ENCODE data around the gene SLC41A1.
"Not testable (repeated sequence)": the region's sequence is repeated elsewhere in the genome, so short reads cannot be mapped to it uniquely, and the experiment has no call there.

Gene SLC41A1

DNA sequence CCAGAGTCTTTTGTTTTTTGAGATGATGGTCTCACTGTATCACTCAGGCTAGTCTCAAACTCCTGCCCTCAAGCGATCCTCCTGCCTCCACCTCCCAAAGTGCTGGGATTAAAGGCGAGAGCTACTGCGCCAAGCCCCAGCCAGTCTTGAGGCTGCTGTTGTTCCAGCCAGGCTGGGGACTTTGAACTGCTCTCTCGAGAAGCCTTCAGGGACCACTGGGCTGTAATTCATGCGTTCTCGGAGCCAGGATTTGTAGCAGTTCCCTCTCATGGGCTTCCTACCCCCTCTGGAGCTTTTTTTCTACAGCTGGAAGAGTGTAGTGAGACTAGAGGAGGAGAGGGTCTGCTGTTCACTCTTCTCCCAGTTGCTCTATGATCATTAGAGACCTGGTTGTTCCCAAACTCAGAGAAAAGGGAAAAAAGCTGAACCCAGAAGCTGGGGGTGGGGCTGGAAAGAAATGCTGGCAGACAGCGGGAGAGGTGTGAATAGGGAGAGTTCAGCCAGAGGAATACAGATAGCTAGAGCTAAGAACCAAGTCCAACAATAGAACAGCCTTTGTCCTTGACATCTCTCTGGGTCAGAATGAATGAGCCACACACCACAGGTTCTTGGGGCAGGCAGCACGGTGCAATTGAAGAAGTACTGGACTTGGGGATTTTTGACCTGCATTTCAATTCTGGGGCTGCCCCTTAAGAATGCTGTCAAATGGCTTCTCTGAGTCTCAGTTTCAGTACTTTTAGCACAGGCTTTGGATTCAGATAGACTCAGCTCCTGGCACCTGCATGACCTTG lies 13.2 kb upstream of the SLC41A1 start:
- no peaks in the 10 kb centered on the region for H3K79me1 ChIP-seq (replicated peaks; ENCODE audit: low read length, poor library complexity, severe bottlenecking)
- H3K18ac ChIP-seq (ENCODE audit: low read depth in 1 of 2, low read length in 2 of 2): no peak overlapping the region
- H3K23ac ChIP-seq (ENCODE audit: low read length in 2 of 2): no peak overlapping the region
- H3K4ac ChIP-seq (ENCODE audit: low read depth in 1 of 2, low read length in 2 of 2): no peak overlapping the region
- no peak overlapping the region for H4K8ac ChIP-seq (ENCODE audit: low read length)
- no peak overlapping the region for H4K91ac ChIP-seq (ENCODE audit: low read length)
- H3K4me2 ChIP-seq (ENCODE audit: low read length, poor library complexity, severe bottlenecking): no peak overlapping the region
- H3K9me3 ChIP-seq (ENCODE audit: control insufficient read depth, low read length): no peaks in the 10 kb centered on the region
- H3K27ac ChIP-seq (ENCODE audit: low read length, poor library complexity, severe bottlenecking): no peak overlapping the region
- no peak overlapping the region for H2BK5ac ChIP-seq (ENCODE audit: low read depth, low read length, poor library complexity, severe bottlenecking)
- no peak overlapping the region for H2BK120ac ChIP-seq (ENCODE audit: low read depth, low read length)
- H2BK12ac ChIP-seq (ENCODE audit: low read length in 2 of 2): no peak overlapping the region
- WGBS: 74% methylated on average over 7 of the region's 8 CpGs
- no peak overlapping the region for H3K9ac ChIP-seq (ENCODE audit: low read length)
- H3K27me3 ChIP-seq (ENCODE audit: control insufficient read depth in 1 of 2, insufficient read depth in 1 of 2, low read length in 2 of 2): peaks cover 29 to 44% of the 10 kb centered on the region in 2 experiments
- H2AFZ ChIP-seq (ENCODE audit: low read depth, low read length): no peak overlapping the region
- no peak overlapping the region for H3K14ac ChIP-seq (ENCODE audit: low read length in 2 of 2)
- no peaks in the 10 kb centered on the region for H3K4me1 ChIP-seq (ENCODE audit: control insufficient read depth, insufficient read depth, low read depth, low read length)
- DNase-seq: no peak
- no peak overlapping the region for H3K4me3 ChIP-seq (ENCODE audit: insufficient read depth in 1 of 2, low read depth in 1 of 2, low read length in 2 of 2)
- no peaks in the 10 kb centered on the region for H3K36me3 ChIP-seq (ENCODE audit: control insufficient read depth in 1 of 2, insufficient read depth in 2 of 2, low read depth in 1 of 2, low read length in 2 of 2)
- H2BK15ac ChIP-seq (ENCODE audit: low read depth, poor library complexity, severe bottlenecking): no peak overlapping the region
- no peak overlapping the region for H2AK5ac ChIP-seq (ENCODE audit: low read length, severe bottlenecking)

DNA sequence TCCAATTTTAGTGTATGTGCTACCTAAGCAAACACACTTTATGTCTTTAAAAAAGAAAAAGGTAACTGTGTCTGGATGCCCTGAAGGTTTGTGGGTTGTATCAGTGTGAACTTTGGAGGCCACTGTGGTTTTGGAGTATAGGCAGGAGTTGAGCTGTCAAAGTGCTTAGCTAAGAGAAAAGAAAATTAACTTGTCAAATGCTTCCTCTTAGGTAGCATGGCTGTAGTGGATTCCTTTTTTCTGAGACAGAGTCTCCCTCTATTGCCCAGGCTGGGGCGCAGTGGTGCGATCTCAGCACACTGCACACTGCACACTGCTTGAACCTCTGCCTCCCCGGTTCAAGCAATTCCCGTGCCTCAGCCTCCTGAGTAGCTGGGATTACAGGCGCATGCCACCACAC lies 11.2 kb upstream of the SLC41A1 start:
- H3K9me3 ChIP-seq (ENCODE audit: control insufficient read depth, low read length): no peaks in the 10 kb centered on the region
- H2BK5ac ChIP-seq (ENCODE audit: low read depth, low read length, poor library complexity, severe bottlenecking): no peak overlapping the region
- H3K4me1 ChIP-seq (ENCODE audit: control insufficient read depth, insufficient read depth, low read depth, low read length): no peaks in the 10 kb centered on the region
- peaks cover 29 to 34% of the 10 kb centered on the region in 2 experiments for H3K27me3 ChIP-seq (ENCODE audit: control insufficient read depth in 1 of 2, insufficient read depth in 1 of 2, low read length in 2 of 2)
- H3K36me3 ChIP-seq (ENCODE audit: control insufficient read depth in 1 of 2, insufficient read depth in 2 of 2, low read depth in 1 of 2, low read length in 2 of 2): no peaks in the 10 kb centered on the region
- H3K14ac ChIP-seq (ENCODE audit: low read length in 2 of 2): no peak overlapping the region
- H2BK15ac ChIP-seq (ENCODE audit: low read depth, poor library complexity, severe bottlenecking): no peak overlapping the region
- no peak overlapping the region for H3K4me2 ChIP-seq (ENCODE audit: low read length, poor library complexity, severe bottlenecking)
- H3K4me3 ChIP-seq (ENCODE audit: insufficient read depth in 1 of 2, low read depth in 1 of 2, low read length in 2 of 2): no peak overlapping the region
- H3K23ac ChIP-seq (ENCODE audit: low read length in 2 of 2): no peak overlapping the region
- no peak overlapping the region for H3K4ac ChIP-seq (ENCODE audit: low read depth in 1 of 2, low read length in 2 of 2)
- H3K79me1 ChIP-seq (replicated peaks; ENCODE audit: low read length, poor library complexity, severe bottlenecking): no peaks in the 10 kb centered on the region
- DNase-seq: no peak
- H2BK120ac ChIP-seq (ENCODE audit: low read depth, low read length): no peak overlapping the region
- 89% methylated on average over 2 of the region's 5 CpGs for WGBS
- H2AFZ ChIP-seq (ENCODE audit: low read depth, low read length): no peak overlapping the region
- H2BK12ac ChIP-seq (ENCODE audit: low read length in 2 of 2): no peak overlapping the region
- no peak overlapping the region for H2AK5ac ChIP-seq (ENCODE audit: low read length, severe bottlenecking)
- no peak overlapping the region for H3K9ac ChIP-seq (ENCODE audit: low read length)
- no peak overlapping the region for H4K8ac ChIP-seq (ENCODE audit: low read length)
- H3K27ac ChIP-seq (ENCODE audit: low read length, poor library complexity, severe bottlenecking): no peak overlapping the region
- no peak overlapping the region for H4K91ac ChIP-seq (ENCODE audit: low read length)
- no peak overlapping the region for H3K18ac ChIP-seq (ENCODE audit: low read depth in 1 of 2, low read length in 2 of 2)

DNA sequence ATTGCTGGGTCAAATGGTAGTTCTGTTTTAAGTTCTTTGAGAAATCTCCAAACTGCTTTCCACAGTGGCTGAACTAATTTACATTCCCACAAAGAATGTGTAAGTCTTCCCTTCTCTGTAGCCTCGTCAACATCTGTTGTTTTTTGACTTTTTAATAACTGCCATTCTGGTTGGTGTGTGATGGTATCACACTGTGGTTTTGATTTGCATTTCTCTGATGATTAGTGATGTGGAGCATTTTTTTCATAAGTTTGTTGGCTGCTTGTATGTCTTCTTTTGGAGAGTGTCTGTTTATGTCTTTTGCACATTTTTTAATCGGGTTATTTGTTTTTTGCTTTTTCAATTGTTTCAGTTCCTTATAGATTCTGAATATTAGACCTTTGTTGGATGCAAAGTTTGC lies 10.3 kb upstream of the SLC41A1 start:
- H3K18ac ChIP-seq (ENCODE audit: low read depth in 1 of 2, low read length in 2 of 2); H3K23ac ChIP-seq (ENCODE audit: low read length in 2 of 2); H3K4me1 ChIP-seq (ENCODE audit: control insufficient read depth, insufficient read depth, low read depth, low read length); H2BK5ac ChIP-seq (ENCODE audit: low read depth, low read length, poor library complexity, severe bottlenecking); H2BK15ac ChIP-seq (ENCODE audit: low read depth, poor library complexity, severe bottlenecking); H2BK120ac ChIP-seq (ENCODE audit: low read depth, low read length); H2BK12ac ChIP-seq (ENCODE audit: low read length in 2 of 2); H3K79me1 ChIP-seq (replicated peaks; ENCODE audit: low read length, poor library complexity, severe bottlenecking); H2AK5ac ChIP-seq (ENCODE audit: low read length, severe bottlenecking); H3K27ac ChIP-seq (ENCODE audit: low read length, poor library complexity, severe bottlenecking); H3K9me3 ChIP-seq (ENCODE audit: control insufficient read depth, low read length); H3K4me2 ChIP-seq (ENCODE audit: low read length, poor library complexity, severe bottlenecking); H3K14ac ChIP-seq (ENCODE audit: low read length in 2 of 2); H4K8ac ChIP-seq (ENCODE audit: low read length); H2AFZ ChIP-seq (ENCODE audit: low read depth, low read length); DNase-seq; H3K9ac ChIP-seq (ENCODE audit: low read length); H3K36me3 ChIP-seq (ENCODE audit: control insufficient read depth in 1 of 2, insufficient read depth in 2 of 2, low read depth in 1 of 2, low read length in 2 of 2); H3K4me3 ChIP-seq (ENCODE audit: insufficient read depth in 1 of 2, low read depth in 1 of 2, low read length in 2 of 2); H3K4ac ChIP-seq (ENCODE audit: low read depth in 1 of 2, low read length in 2 of 2); H4K91ac ChIP-seq (ENCODE audit: low read length): not testable (repeated sequence)
- H3K27me3 ChIP-seq (ENCODE audit: control insufficient read depth in 1 of 2, insufficient read depth in 1 of 2, low read length in 2 of 2): peaks cover 25% of the 10 kb centered on the region in 2 experiments
- WGBS: 90% methylated on average over 1 of the region's 2 CpGs

DNA sequence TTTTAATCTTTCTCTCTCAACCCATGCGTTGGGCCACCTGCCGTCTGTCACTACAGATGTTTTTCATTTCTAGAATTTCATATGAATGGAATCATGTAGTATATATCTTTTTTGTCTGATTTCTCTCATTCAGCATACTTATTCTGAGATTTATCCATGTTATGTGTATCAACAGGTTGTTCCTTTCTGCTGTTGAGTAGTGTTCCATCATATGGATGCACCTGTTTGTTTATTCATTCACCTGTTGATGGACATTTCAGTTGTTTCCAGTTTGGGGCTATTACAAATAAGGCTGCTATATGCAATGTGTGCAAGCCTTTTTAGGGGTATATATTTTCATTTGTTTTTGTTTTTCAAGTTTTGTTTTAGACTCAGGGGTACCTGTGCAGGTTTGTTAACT lies 9.4 kb upstream of the SLC41A1 start:
- no peak overlapping the region for H3K4me2 ChIP-seq (ENCODE audit: low read length, poor library complexity, severe bottlenecking)
- H3K27ac ChIP-seq (ENCODE audit: low read length, poor library complexity, severe bottlenecking): no peak overlapping the region
- H3K27me3 ChIP-seq (ENCODE audit: control insufficient read depth in 1 of 2, insufficient read depth in 1 of 2, low read length in 2 of 2): peaks cover 19 to 20% of the 10 kb centered on the region in 2 experiments
- H3K4me1 ChIP-seq (ENCODE audit: control insufficient read depth, insufficient read depth, low read depth, low read length): no peaks in the 10 kb centered on the region
- H3K36me3 ChIP-seq (ENCODE audit: control insufficient read depth in 1 of 2, insufficient read depth in 2 of 2, low read depth in 1 of 2, low read length in 2 of 2): no peaks in the 10 kb centered on the region
- no peak overlapping the region for H4K91ac ChIP-seq (ENCODE audit: low read length)
- H2BK5ac ChIP-seq (ENCODE audit: low read depth, low read length, poor library complexity, severe bottlenecking): no peak overlapping the region
- no peak overlapping the region for H3K9ac ChIP-seq (ENCODE audit: low read length)
- H3K4ac ChIP-seq (ENCODE audit: low read depth in 1 of 2, low read length in 2 of 2): no peak overlapping the region
- no peak overlapping the region for H4K8ac ChIP-seq (ENCODE audit: low read length)
- H2AFZ ChIP-seq (ENCODE audit: low read depth, low read length): no peak overlapping the region
- no peak overlapping the region for H2BK15ac ChIP-seq (ENCODE audit: low read depth, poor library complexity, severe bottlenecking)
- H3K4me3 ChIP-seq (ENCODE audit: insufficient read depth in 1 of 2, low read depth in 1 of 2, low read length in 2 of 2): no peak overlapping the region
- no peak overlapping the region for H2AK5ac ChIP-seq (ENCODE audit: low read length, severe bottlenecking)
- no peak for DNase-seq
- H2BK12ac ChIP-seq (ENCODE audit: low read length in 2 of 2): no peak overlapping the region
- no peak overlapping the region for H3K18ac ChIP-seq (ENCODE audit: low read depth in 1 of 2, low read length in 2 of 2)
- no peak overlapping the region for H3K23ac ChIP-seq (ENCODE audit: low read length in 2 of 2)
- H3K14ac ChIP-seq (ENCODE audit: low read length in 2 of 2): no peak overlapping the region
- no CpG with 5 or more reads among the region's 2 CpGs for WGBS
- H2BK120ac ChIP-seq (ENCODE audit: low read depth, low read length): no peak overlapping the region
- H3K79me1 ChIP-seq (replicated peaks; ENCODE audit: low read length, poor library complexity, severe bottlenecking): no peaks in the 10 kb centered on the region
- H3K9me3 ChIP-seq (ENCODE audit: control insufficient read depth, low read length): no peaks in the 10 kb centered on the region

Data from mesenchymal stem cell (in vitro differentiated cells and primary cell).